ENCODE measurements around the gene TXN2.

TXN2 gene

GRCh38 chr22:36512991-36513390 is 31.6 kb upstream of the TXN2 start:
- TF ChIP-seq, protein P1, sequence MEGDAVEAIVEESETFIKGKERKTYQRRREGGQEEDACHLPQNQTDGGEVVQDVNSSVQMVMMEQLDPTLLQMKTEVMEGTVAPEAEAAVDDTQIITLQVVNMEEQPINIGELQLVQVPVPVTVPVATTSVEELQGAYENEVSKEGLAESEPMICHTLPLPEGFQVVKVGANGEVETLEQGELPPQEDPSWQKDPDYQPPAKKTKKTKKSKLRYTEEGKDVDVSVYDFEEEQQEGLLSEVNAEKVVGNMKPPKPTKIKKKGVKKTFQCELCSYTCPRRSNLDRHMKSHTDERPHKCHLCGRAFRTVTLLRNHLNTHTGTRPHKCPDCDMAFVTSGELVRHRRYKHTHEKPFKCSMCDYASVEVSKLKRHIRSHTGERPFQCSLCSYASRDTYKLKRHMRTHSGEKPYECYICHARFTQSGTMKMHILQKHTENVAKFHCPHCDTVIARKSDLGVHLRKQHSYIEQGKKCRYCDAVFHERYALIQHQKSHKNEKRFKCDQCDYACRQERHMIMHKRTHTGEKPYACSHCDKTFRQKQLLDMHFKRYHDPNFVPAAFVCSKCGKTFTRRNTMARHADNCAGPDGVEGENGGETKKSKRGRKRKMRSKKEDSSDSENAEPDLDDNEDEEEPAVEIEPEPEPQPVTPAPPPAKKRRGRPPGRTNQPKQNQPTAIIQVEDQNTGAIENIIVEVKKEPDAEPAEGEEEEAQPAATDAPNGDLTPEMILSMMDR (IDR thresholded peaks at IDR 0.05) = no peak
- Histone ChIP-seq H3K27ac (no peak overlapping the region), H3K4me3 (no peak overlapping the region)
- no peak for DNase-seq (ENCODE audit: low spot score)

- TF ChIP-seq, protein P1 (IDR thresholded peaks at IDR 0.05) = no peak
- Histone ChIP-seq H3K4me3 (no peak overlapping the region), H3K27ac (no peak overlapping the region)
- DNase-seq (ENCODE audit: low spot score) = no peak
Observed at GRCh38 chr22:36512333-36512732, 30.9 kb upstream of the TXN2 start.

- DNase-seq (ENCODE audit: low spot score) = no peak
- Histone ChIP-seq H3K27ac (no peak overlapping the region), H3K4me3 (no peak overlapping the region)
- TF ChIP-seq, protein P1 (IDR thresholded peaks at IDR 0.05) = no peak
Observed at GRCh38 chr22:36510966-36511881, 29.8 kb upstream of the TXN2 start.

DNA sequence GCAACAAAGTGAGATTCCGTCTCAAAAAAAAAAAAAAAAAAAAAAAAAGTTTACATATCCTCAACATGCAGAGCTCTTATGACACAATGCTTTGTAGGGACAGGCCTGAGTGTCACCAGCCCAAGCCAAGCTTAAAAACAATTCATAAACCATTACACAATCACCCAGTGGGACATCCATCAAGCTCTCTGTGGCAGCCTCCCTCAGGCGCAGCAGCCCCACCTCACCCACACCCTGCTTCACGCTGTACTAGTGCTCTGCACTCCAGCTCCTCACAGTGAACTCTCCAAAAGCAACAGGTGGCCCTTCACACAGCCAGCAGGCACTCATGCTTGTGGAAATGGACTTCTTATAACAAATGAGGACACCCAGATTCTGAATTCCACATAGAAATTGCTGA is 28.9 kb upstream of the TXN2 start:
- DNase-seq (ENCODE audit: low spot score) = no peak
- Histone ChIP-seq H3K4me3 (no peak overlapping the region), H3K27ac (no peak overlapping the region)
- TF ChIP-seq, protein P1 (IDR thresholded peaks at IDR 0.05) = no peak

GRCh38 chr22:36507518-36508010 is 26.1 kb upstream of the TXN2 start:
- Histone ChIP-seq H3K27ac (peak overlapping the region; percentile 79 to 89), H3K4me3 (peak overlapping the region; percentile 82)
- TF ChIP-seq, protein P1 (IDR thresholded peaks at IDR 0.05) = no peak
- DNase-seq (ENCODE audit: low spot score) = no peak

- TF ChIP-seq, protein P1 (IDR thresholded peaks at IDR 0.05) = no peak
- Histone ChIP-seq H3K4me3 (peak within 1 kb of the TSS; percentile 82), H3K27ac (peak within 1 kb of the TSS; percentile 79 to 89)
- DNase-seq (ENCODE audit: low spot score) = peak; percentile 90
Observed at GRCh38 chr22:36506637-36507517, 25.4 kb upstream of the TXN2 start, which contains the start of gene FOXRED2. TSS of gene FOXRED2 (minus strand) at chr22:36507040. CDS start at chr22:36506422, 618 bp downstream.

Data from coronary artery (tissue), 2 donors.